GM12892 (cell line): ENCODE results near the gene CTNS.

Experiments
- POLR2A ChIP-seq: IDR thresholded peaks from 2 replicates; pipeline ENCODE4 v1.6.1; 2011; ENCODE audit warnings: low read depth, low read length, control low read depth
- POLR2AphosphoS5 ChIP-seq: IDR thresholded peaks from 2 replicates; pipeline ENCODE4 v1.6.1; 2011; ENCODE audit warnings: low read depth, low read length, control low read depth
- TAF1 ChIP-seq: IDR thresholded peaks from 2 replicates; pipeline ENCODE4 v1.6.1; 2011; ENCODE audit warnings: low read depth, mild to moderate bottlenecking, control low read depth, low read length, borderline replicate concordance

GRCh38 chr17:3678821-3679530 is 42.4 kb downstream of the CTNS start:
- TF ChIP-seq POLR2A: no peak
- TF ChIP-seq TAF1: no peak
- TF ChIP-seq POLR2AphosphoS5: no peak
